ENCODE measurements around the gene LHX1.

LHX1 gene

DNA sequence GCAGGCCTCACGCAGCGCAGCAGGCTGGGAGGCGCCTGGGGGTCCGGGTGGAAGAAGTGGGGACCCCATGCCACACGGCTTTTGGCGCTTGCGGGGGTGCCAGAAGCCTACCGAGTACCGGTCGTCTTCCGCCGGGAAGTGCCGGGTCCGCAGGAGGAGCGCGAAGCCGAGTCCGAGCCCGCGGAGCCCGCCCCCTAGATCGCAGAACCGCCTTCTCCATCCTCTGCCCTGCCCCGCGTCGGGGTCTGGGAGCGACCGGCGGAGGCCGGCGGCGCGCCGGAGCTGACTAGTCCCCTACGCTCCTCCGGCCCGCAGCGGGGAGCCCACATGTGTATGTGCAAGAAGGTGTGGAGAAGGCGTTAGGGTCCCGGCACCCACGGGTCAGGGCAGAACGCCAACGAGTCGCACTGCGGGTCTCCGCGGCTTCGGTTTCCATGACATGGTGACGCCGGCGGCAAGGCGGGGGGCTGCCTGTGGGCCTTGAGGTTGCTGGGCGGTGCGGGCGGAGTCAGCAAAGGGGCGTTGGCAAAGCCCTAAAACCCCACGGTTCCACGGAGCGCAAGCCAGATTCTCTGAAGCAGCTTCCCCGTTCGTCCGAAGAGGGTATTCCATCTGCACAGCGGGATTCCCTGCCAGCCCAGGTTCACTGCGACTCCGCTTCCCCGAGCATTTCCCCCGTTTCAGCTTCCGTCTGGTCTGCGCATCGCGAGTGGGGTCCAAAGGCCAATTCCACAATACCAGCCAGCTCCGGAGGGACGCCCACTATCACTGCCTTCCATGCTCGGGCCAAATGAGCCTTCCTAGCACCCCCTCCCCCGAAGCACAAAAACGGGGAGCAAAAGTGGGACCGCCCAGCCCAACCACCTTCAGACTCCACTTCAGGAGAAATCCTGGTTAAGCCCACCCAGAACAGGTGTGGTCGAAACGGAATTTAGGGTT is 2.3 kb upstream of the LHX1 start (continued):
- TF ChIP-seq ZNF777 (tag by site-specific recombination; IDR thresholded peaks at IDR 0.05; ENCODE audit: borderline replicate concordance), result peak; percentile 80; the same call in 1 of the 2 replicates
- TF ChIP-seq ZNF423 (tag by site-specific recombination; IDR thresholded peaks at IDR 0.05), result peak; percentile 80
- 0 out of 2 replicates have a peak, but pooled peaks have one; percentile 22 for TF ChIP-seq ZSCAN4 (tag by site-specific recombination; IDR thresholded peaks at IDR 0.05)
- TF ChIP-seq HOXC10 (CRISPR knock-in tag; IDR thresholded peaks at IDR 0.05), result no peak
- TF ChIP-seq ELK4 (IDR thresholded peaks at IDR 0.05; ENCODE audit: borderline replicate concordance, low read depth, low read length), result no peak
- no peak for TF ChIP-seq ZNF426 (tag by site-specific recombination; IDR thresholded peaks at IDR 0.05)
- peak; percentile 93 for TF ChIP-seq GLIS1 (tag by site-specific recombination; IDR thresholded peaks at IDR 0.05)
- TF ChIP-seq ZNF530 (tag by site-specific recombination; IDR thresholded peaks at IDR 0.05; ENCODE audit: low read depth), result no peak
- no peak for TF ChIP-seq ZNF747 (tag by site-specific recombination; IDR thresholded peaks at IDR 0.05)
- no peak for TF ChIP-seq ZNF266 (tag by site-specific recombination; IDR thresholded peaks at IDR 0.05; ENCODE audit: low read depth)
- TF ChIP-seq ZNF843 (tag by site-specific recombination; IDR thresholded peaks at IDR 0.05), result no peak
- no peak for TF ChIP-seq ZSCAN18 (tag by site-specific recombination; IDR thresholded peaks at IDR 0.05)
- no peak for TF ChIP-seq ZNF37A (tag by site-specific recombination; IDR thresholded peaks at IDR 0.05)
- no peak for TF ChIP-seq ZNF664 (tag by site-specific recombination; IDR thresholded peaks at IDR 0.05)
- no peak for TF ChIP-seq GFI1B (tag by site-specific recombination; IDR thresholded peaks at IDR 0.05)
- TF ChIP-seq, protein P1, sequence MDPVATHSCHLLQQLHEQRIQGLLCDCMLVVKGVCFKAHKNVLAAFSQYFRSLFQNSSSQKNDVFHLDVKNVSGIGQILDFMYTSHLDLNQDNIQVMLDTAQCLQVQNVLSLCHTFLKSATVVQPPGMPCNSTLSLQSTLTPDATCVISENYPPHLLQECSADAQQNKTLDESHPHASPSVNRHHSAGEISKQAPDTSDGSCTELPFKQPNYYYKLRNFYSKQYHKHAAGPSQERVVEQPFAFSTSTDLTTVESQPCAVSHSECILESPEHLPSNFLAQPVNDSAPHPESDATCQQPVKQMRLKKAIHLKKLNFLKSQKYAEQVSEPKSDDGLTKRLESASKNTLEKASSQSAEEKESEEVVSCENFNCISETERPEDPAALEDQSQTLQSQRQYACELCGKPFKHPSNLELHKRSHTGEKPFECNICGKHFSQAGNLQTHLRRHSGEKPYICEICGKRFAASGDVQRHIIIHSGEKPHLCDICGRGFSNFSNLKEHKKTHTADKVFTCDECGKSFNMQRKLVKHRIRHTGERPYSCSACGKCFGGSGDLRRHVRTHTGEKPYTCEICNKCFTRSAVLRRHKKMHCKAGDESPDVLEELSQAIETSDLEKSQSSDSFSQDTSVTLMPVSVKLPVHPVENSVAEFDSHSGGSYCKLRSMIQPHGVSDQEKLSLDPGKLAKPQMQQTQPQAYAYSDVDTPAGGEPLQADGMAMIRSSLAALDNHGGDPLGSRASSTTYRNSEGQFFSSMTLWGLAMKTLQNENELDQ (tag by site-specific recombination; IDR thresholded peaks at IDR 0.05; ENCODE audit: low read depth), result no peak
- peak; percentile 94; the same call in 1 of the 2 replicates for TF ChIP-seq ZNF311 (tag by site-specific recombination; IDR thresholded peaks at IDR 0.05; ENCODE audit: borderline replicate concordance)
- no peak for TF ChIP-seq ZNF404 (tag by site-specific recombination; IDR thresholded peaks at IDR 0.05)
- no peak for TF ChIP-seq ZNF548 (tag by site-specific recombination; IDR thresholded peaks at IDR 0.05)
- TF ChIP-seq ZNF292 (tag by site-specific recombination; IDR thresholded peaks at IDR 0.05; ENCODE audit: borderline replicate concordance, low read depth), result no peak
- TF ChIP-seq ZNF335 (tag by site-specific recombination; conservative IDR thresholded peaks at IDR 0.05), result peak; percentile 99
- no peak for TF ChIP-seq IKZF3 (tag by site-specific recombination; IDR thresholded peaks at IDR 0.05)
- TF ChIP-seq ZNF324 (tag by site-specific recombination; IDR thresholded peaks at IDR 0.05), result no peak; the same call in none of the 2 replicates
- peak; percentile 73 for TF ChIP-seq KLF7 (tag by site-specific recombination; IDR thresholded peaks at IDR 0.05; ENCODE audit: borderline replicate concordance)
- TF ChIP-seq ZNF449 (tag by site-specific recombination; IDR thresholded peaks at IDR 0.05), result peak; percentile 74
- 0 out of 2 replicates have a peak, but pooled peaks have one; percentile 35 for TF ChIP-seq ZSCAN30 (tag by site-specific recombination; IDR thresholded peaks at IDR 0.05)
- TF ChIP-seq ZNF114 (tag by site-specific recombination; IDR thresholded peaks at IDR 0.05), result no peak
- TF ChIP-seq PRDM1 (tag by site-specific recombination; IDR thresholded peaks at IDR 0.05), result 0 out of 2 replicates have a peak, but pooled peaks have one; percentile 33
- no peak for TF ChIP-seq REPIN1 (tag by site-specific recombination; IDR thresholded peaks at IDR 0.05; ENCODE audit: low read depth)
- TF ChIP-seq ZBTB20 (tag by site-specific recombination; IDR thresholded peaks at IDR 0.05), result peak; percentile 98
- TF ChIP-seq, protein P2, sequence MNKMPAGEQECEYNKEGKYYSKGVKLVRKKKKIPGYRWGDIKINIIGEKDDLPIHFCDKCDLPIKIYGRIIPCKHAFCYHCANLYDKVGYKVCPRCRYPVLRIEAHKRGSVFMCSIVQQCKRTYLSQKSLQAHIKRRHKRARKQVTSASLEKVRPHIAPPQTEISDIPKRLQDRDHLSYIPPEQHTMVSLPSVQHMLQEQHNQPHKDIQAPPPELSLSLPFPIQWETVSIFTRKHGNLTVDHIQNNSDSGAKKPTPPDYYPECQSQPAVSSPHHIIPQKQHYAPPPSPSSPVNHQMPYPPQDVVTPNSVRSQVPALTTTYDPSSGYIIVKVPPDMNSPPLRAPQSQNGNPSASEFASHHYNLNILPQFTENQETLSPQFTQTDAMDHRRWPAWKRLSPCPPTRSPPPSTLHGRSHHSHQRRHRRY (tag by site-specific recombination; IDR thresholded peaks at IDR 0.05), result peak; percentile 91; the same call in 1 of the 2 replicates

Measured in HEK293 (cell line).